Spleen (tissue), 7 donors: ENCODE results near the gene CDKL1.

Experiments
- CTCF ChIP-seq, 11 experiments: fragments of 200-600 bp in 7 of 11; fragments of 450-650 bp in 4 of 11; sonication (generic) in 4 of 11; IDR thresholded peaks in 8 of 11; conservative IDR thresholded peaks in 3 of 11; 1 replicate in 7 of 11; 2 replicates in 4 of 11; pipeline versions ENCODE4 v1.4.0 to v1.8.0; 2016 to 2021; ENCODE audit warnings: antibody characterized with exemption in 11 of 11, inconsistent platforms in 4 of 11, mild to moderate bottlenecking in 1 of 11
- POLR2AphosphoS5 ChIP-seq, 3 donors: sonication (generic); formaldehyde crosslinking; IDR thresholded peaks; one replicate each; pipeline ENCODE4 v1.5.1; 2017; ENCODE audit warnings: antibody characterized with exemption in 3 of 3
- donor health status: DM: no; HTN: no; CAD: no; lungs with moderate emphysema.
- donor health status: DM: no; HTN: no; CAD: no.
- donor health status: DM: no; HTN: no; CAD: no.

- TF ChIP-seq CTCF (IDR thresholded peaks at IDR 0.05 in 8 of 11, conservative IDR thresholded peaks at IDR 0.05 in 3 of 11) (peak in 1 of 11 experiments; percentile 23), POLR2AphosphoS5 (IDR thresholded peaks at IDR 0.05) (peak in 1 of 3 donors; percentile 59)
Observed at GRCh38 chr14:50335389-50335788, 61.3 kb downstream of the CDKL1 start.
